AG04449 (cell line): ENCODE results near the gene BMPR1B.

Experiments
- CTCF ChIA-PET: fragments of 350-600 bp; formaldehyde crosslinking; extraction: SDS; loops from one replicate; lab custom pipeline; 2021; ENCODE audit warnings: antibody characterized with exemption; lab: Yijun Ruan, JAX
- POLR2A ChIA-PET: fragments of 400-600, 350-600 bp; formaldehyde crosslinking; extraction: SDS; loops from one replicate; lab custom pipeline; 2020; ENCODE audit warnings: antibody characterized with exemption, inconsistent platforms; lab: Yijun Ruan, JAX
- DNase-seq: peaks from one replicate; pipeline ENCODE4 v3.0.0-alpha.2; 2010; ENCODE audit warnings: low read depth, low spot score
- H3K4me3 ChIP-seq: 2 replicates; pipeline ENCODE4 v1.5.1; 2011; ENCODE audit warnings: low read depth, mild to moderate bottlenecking, control low read depth, low read length
- CTCF ChIP-seq: IDR thresholded peaks from one replicate; pipeline ENCODE4 v1.5.1; 2011; ENCODE audit warnings: mild to moderate bottlenecking, moderate library complexity, low read length, control low read depth, inconsistent platforms; ENCODE audit not compliant: insufficient read depth; ENCODE audit errors: missing control alignments

Gene BMPR1B

GRCh38 chr4:95190751-95191436 lies 433.1 kb downstream of the BMPR1B start:
- ChIA-PET POLR2A (no interaction called here), CTCF (no interaction called here)
- H3K4me3 ChIP-seq, result no peak overlapping the region
- DNase-seq, result no peak
- no peak for TF ChIP-seq CTCF

GRCh38 chr4:95191537-95191936 lies 433.8 kb downstream of the BMPR1B start:
- ChIA-PET POLR2A (no interaction called here), CTCF (no interaction called here)
- TF ChIP-seq CTCF, result no peak
- no peak overlapping the region for H3K4me3 ChIP-seq
- no peak for DNase-seq

GRCh38 chr4:95193391-95194224 lies 435.9 kb downstream of the BMPR1B start:
- no peak for TF ChIP-seq CTCF
- POLR2A ChIA-PET, result no interaction called here
- CTCF ChIA-PET, result no interaction called here
- DNase-seq, result no peak
- no peak overlapping the region for H3K4me3 ChIP-seq

GRCh38 chr4:95197353-95197752 lies 439.6 kb downstream of the BMPR1B start:
- no peak for TF ChIP-seq CTCF
- ChIA-PET CTCF (interaction anchor here (0.9 kb wide), 1 partner anchor 31 kb away, joined by 4 read pairs; no protein-coding TSS in a partner anchor), POLR2A (no interaction called here)
- no peak for DNase-seq
- H3K4me3 ChIP-seq, result no peak overlapping the region

- POLR2A ChIA-PET, result no interaction called here
- DNase-seq, result no peak
- TF ChIP-seq CTCF, result no peak
- H3K4me3 ChIP-seq, result no peak overlapping the region
- CTCF ChIA-PET, result no interaction called here
Measured at GRCh38 chr4:95198961-95199360, 441.2 kb downstream of the BMPR1B start.

- no peak overlapping the region for H3K4me3 ChIP-seq
- TF ChIP-seq CTCF, result no peak
- CTCF ChIA-PET, result interaction anchor here (1.4 to 1.6 kb wide), 2 partner anchors 10 to 39 kb away, joined by 3 to 5 read pairs; no protein-coding TSS in a partner anchor
- POLR2A ChIA-PET, result no interaction called here
- DNase-seq, result no peak
Measured at GRCh38 chr4:95204267-95204844, 446.6 kb downstream of the BMPR1B start.
